Endodermal cell (in vitro differentiated cells): ENCODE results near the gene NFYB. TPM values are rescaled to one million over a fixed set of nuclear protein-coding genes. Genes with fewer than 3 reads are reported as not detected.

Source experiments
- DNase-seq: peaks from one replicate; pipeline ENCODE4 v3.0.0-alpha.2; 2017
- H3K27ac ChIP-seq: 2 replicates; pipeline ENCODE4 v1.5.1; 2013; ENCODE audit warnings: mild to moderate bottlenecking, low read depth, low read length, moderate library complexity
- H3K27me3 ChIP-seq: 2 replicates; pipeline ENCODE4 v1.6.1; 2013; ENCODE audit warnings: mild to moderate bottlenecking, low read length, moderate library complexity; ENCODE audit not compliant: insufficient read depth, control insufficient read depth, poor library complexity, severe bottlenecking
- H3K36me3 ChIP-seq: 2 replicates; pipeline ENCODE4 v1.7.0; 2013; ENCODE audit warnings: mild to moderate bottlenecking, low read length, moderate library complexity; ENCODE audit not compliant: control insufficient read depth, insufficient read depth
- H3K4me1 ChIP-seq: one replicate; pipeline ENCODE4 v1.7.0; 2013; ENCODE audit warnings: low read length; ENCODE audit not compliant: control insufficient read depth, insufficient read depth
- H3K4me3 ChIP-seq: 2 replicates; pipeline ENCODE4 v1.5.1; 2013; ENCODE audit warnings: mild to moderate bottlenecking, low read length, moderate library complexity
- H3K9ac ChIP-seq: 2 replicates; pipeline ENCODE4 v1.6.1; 2013; ENCODE audit warnings: mild to moderate bottlenecking, low read length, moderate library complexity; ENCODE audit not compliant: poor library complexity, severe bottlenecking; ENCODE audit errors: extremely low read depth
- H3K9me3 ChIP-seq: 2 replicates; pipeline ENCODE4 v1.6.1; 2013; ENCODE audit warnings: mild to moderate bottlenecking, low read length, moderate library complexity; ENCODE audit not compliant: control insufficient read depth
- H3K27ac Mint-ChIP-seq: 2 replicates; pipeline ENCODE4 v1.8.0; 2020; ENCODE audit warnings: mixed read lengths
- H3K27me3 Mint-ChIP-seq: 2 replicates; pipeline ENCODE4 v1.8.0; 2021; ENCODE audit warnings: mild to moderate bottlenecking, mixed read lengths; ENCODE audit not compliant: insufficient read depth
- H3K36me3 Mint-ChIP-seq: 2 replicates; pipeline ENCODE4 v1.8.0; 2020; ENCODE audit warnings: low read depth, mixed read lengths
- H3K4me1 Mint-ChIP-seq: 2 replicates; pipeline ENCODE4 v1.8.0; 2020; ENCODE audit warnings: mixed read lengths
- H3K4me3 Mint-ChIP-seq: 2 replicates; pipeline ENCODE4 v1.8.0; 2020; ENCODE audit warnings: mild to moderate bottlenecking, moderate library complexity, mixed read lengths
- H3K9me3 Mint-ChIP-seq: 2 replicates; pipeline ENCODE4 v1.8.0; 2020; ENCODE audit warnings: mild to moderate bottlenecking, mixed read lengths
- WGBS, 2 experiments: methylation state at CpG; one replicate each; pipeline versions ENCODE4 v1.1.5 to v1.1.7; 2013; ENCODE audit warnings: missing lambda C conversion rate in 2 of 2, mixed read lengths in 1 of 2; ENCODE audit not compliant: insufficient coverage in 1 of 2, insufficient read length in 1 of 2; 5-methylcytosine and 5-hydroxymethylcytosine counted together
- total RNA-seq, 2 donors: library from RNA; stranded (reverse); fragmentation: NEBNext Ultra II Directional in 1 of 2; extraction: Animal tissue kit (Norgen Biotek cat#: 25700) in 1 of 2; gene quantifications; 2 replicates in 1 of 2; 3 replicates in 1 of 2; pipeline ENCODE4 v1.2.1, GENCODE V29; 2021
- TF ChIP-seq, protein P1 (sequence below): fragments of 200-600 bp; sonication (generic); conservative IDR thresholded peaks from 2 replicates; pipeline ENCODE4 v1.5.0; 2021; ENCODE audit warnings: antibody characterized with exemption, mild to moderate bottlenecking

NFYB gene
- total RNA-seq, 2 donors from 2014 or later: 31.2 to 36.3 TPM

GRCh38 chr12:104143002-104143401 is 5.0 kb upstream of the NFYB start:
- peaks cover 5% of the 10 kb centered on the region for H3K4me1 Mint-ChIP-seq
- H3K9me3 Mint-ChIP-seq: peaks cover 7% of the 10 kb centered on the region
- Histone ChIP-seq H3K9me3 (no peaks in the 10 kb centered on the region), H3K27me3 (no peaks in the 10 kb centered on the region), H3K36me3 (no peaks in the 10 kb centered on the region), H3K9ac (no peak overlapping the region), H3K4me3 (no peak overlapping the region), H3K27ac (no peak overlapping the region), H3K4me1 (no peaks in the 10 kb centered on the region)
- TF ChIP-seq, protein P1, sequence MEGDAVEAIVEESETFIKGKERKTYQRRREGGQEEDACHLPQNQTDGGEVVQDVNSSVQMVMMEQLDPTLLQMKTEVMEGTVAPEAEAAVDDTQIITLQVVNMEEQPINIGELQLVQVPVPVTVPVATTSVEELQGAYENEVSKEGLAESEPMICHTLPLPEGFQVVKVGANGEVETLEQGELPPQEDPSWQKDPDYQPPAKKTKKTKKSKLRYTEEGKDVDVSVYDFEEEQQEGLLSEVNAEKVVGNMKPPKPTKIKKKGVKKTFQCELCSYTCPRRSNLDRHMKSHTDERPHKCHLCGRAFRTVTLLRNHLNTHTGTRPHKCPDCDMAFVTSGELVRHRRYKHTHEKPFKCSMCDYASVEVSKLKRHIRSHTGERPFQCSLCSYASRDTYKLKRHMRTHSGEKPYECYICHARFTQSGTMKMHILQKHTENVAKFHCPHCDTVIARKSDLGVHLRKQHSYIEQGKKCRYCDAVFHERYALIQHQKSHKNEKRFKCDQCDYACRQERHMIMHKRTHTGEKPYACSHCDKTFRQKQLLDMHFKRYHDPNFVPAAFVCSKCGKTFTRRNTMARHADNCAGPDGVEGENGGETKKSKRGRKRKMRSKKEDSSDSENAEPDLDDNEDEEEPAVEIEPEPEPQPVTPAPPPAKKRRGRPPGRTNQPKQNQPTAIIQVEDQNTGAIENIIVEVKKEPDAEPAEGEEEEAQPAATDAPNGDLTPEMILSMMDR: no peak
- no peak overlapping the region for H3K27ac Mint-ChIP-seq
- DNase-seq: no peak
- peaks cover 29% of the 10 kb centered on the region for H3K27me3 Mint-ChIP-seq
- H3K4me3 Mint-ChIP-seq: no peak overlapping the region
- no peaks in the 10 kb centered on the region for H3K36me3 Mint-ChIP-seq

GRCh38 chr12:104142543-104142942 is 4.5 kb upstream of the NFYB start:
- no peak overlapping the region for H3K4me3 Mint-ChIP-seq
- H3K27ac ChIP-seq: no peak overlapping the region
- no peak overlapping the region for H3K4me3 ChIP-seq
- peaks cover 5% of the 10 kb centered on the region for H3K4me1 Mint-ChIP-seq
- no peak overlapping the region for H3K9ac ChIP-seq
- H3K36me3 Mint-ChIP-seq: no peaks in the 10 kb centered on the region
- no peaks in the 10 kb centered on the region for H3K27me3 ChIP-seq
- no peak for DNase-seq
- H3K36me3 ChIP-seq: no peaks in the 10 kb centered on the region
- peaks cover 7% of the 10 kb centered on the region for H3K9me3 Mint-ChIP-seq
- WGBS, 2 experiments: 82 to 94% methylated on average over 2 of the region's 2 CpGs
- H3K27me3 Mint-ChIP-seq: peaks cover 29% of the 10 kb centered on the region
- TF ChIP-seq, protein P1: no peak
- no peaks in the 10 kb centered on the region for H3K4me1 ChIP-seq
- no peaks in the 10 kb centered on the region for H3K9me3 ChIP-seq
- no peak overlapping the region for H3K27ac Mint-ChIP-seq

DNA sequence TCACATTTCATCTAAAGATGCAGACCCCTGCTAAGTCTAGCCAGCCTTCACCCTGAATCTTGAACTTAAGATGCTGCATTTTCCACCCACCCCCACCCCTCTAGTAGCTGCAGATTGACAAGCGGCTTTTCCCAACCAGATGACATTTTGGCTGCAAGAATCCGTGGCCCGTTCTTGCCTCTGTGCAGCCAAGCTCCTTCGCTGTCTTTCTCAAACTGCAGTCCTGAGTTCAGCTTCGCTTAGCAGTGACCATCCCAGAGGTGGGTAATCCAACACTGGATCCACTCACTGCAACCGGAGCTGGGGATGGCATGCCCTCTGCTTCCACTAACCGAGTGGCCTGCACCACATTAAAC is 765 bp upstream of the NFYB start:
- peaks cover 4% of the 10 kb centered on the region for H3K36me3 ChIP-seq
- H3K27ac ChIP-seq: no peak overlapping the region
- H3K4me3 ChIP-seq: peak overlapping the region; percentile 74
- peak overlapping the region; percentile 57 for H3K4me3 Mint-ChIP-seq
- 55 to 67% methylated on average over 5 to 7 of the region's 7 CpGs for WGBS, 2 experiments
- TF ChIP-seq, protein P1: no peak
- H3K27me3 ChIP-seq: no peaks in the 10 kb centered on the region
- peaks cover 29% of the 10 kb centered on the region for H3K27me3 Mint-ChIP-seq
- H3K36me3 Mint-ChIP-seq: no peaks in the 10 kb centered on the region
- DNase-seq: peak; percentile 71
- H3K9me3 ChIP-seq: no peaks in the 10 kb centered on the region
- H3K9ac ChIP-seq: peak overlapping the region; percentile 42
- peak overlapping the region; percentile 15 for H3K27ac Mint-ChIP-seq
- no peaks in the 10 kb centered on the region for H3K4me1 ChIP-seq
- H3K9me3 Mint-ChIP-seq: no peaks in the 10 kb centered on the region
- peaks cover 17% of the 10 kb centered on the region for H3K4me1 Mint-ChIP-seq
